ENCODE results near the gene LRP8.

The LRP8 gene

DNA sequence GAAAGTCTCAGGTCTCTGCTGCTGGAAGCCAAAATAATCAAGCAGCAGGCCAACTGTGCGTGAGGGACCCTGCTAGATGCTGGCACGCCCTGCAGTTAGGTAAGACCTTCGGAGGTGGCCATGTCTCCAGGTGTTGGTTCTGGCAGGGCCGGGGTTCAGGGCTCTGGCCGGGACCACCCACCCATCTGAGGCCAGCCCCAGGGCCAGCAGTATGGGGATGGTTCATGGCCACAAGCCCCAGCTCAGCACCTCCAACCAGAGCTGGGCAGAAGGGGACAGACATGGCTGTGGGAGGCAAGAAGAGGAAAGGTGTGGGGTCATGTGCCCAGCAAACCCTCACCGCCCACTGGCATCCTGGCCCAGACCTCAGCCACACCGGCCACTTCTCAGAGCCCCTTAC, 23.3 kb downstream of the LRP8 start:
- TF ChIP-seq, protein P1, sequence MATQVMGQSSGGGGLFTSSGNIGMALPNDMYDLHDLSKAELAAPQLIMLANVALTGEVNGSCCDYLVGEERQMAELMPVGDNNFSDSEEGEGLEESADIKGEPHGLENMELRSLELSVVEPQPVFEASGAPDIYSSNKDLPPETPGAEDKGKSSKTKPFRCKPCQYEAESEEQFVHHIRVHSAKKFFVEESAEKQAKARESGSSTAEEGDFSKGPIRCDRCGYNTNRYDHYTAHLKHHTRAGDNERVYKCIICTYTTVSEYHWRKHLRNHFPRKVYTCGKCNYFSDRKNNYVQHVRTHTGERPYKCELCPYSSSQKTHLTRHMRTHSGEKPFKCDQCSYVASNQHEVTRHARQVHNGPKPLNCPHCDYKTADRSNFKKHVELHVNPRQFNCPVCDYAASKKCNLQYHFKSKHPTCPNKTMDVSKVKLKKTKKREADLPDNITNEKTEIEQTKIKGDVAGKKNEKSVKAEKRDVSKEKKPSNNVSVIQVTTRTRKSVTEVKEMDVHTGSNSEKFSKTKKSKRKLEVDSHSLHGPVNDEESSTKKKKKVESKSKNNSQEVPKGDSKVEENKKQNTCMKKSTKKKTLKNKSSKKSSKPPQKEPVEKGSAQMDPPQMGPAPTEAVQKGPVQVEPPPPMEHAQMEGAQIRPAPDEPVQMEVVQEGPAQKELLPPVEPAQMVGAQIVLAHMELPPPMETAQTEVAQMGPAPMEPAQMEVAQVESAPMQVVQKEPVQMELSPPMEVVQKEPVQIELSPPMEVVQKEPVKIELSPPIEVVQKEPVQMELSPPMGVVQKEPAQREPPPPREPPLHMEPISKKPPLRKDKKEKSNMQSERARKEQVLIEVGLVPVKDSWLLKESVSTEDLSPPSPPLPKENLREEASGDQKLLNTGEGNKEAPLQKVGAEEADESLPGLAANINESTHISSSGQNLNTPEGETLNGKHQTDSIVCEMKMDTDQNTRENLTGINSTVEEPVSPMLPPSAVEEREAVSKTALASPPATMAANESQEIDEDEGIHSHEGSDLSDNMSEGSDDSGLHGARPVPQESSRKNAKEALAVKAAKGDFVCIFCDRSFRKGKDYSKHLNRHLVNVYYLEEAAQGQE (IDR thresholded peaks at IDR 0.05; ENCODE audit: insufficient read depth in 1 of 2, low read depth in 2 of 2, low read length in 2 of 2): no peak
- TF ChIP-seq FOXP2 (optimal IDR thresholded peaks at IDR 0.05; ENCODE audit: borderline replicate concordance, extremely low read depth, extremely low read length, insufficient read depth) (no peak), TAF1 (IDR thresholded peaks at IDR 0.05; ENCODE audit: borderline replicate concordance, insufficient read depth, low read length) (no peak), POLR2AphosphoS5 (IDR thresholded peaks at IDR 0.05; ENCODE audit: low read depth, low read length) (no peak), SIN3A (IDR thresholded peaks at IDR 0.05; ENCODE audit: borderline replicate concordance, insufficient read depth, low read length) (no peak)

DNA sequence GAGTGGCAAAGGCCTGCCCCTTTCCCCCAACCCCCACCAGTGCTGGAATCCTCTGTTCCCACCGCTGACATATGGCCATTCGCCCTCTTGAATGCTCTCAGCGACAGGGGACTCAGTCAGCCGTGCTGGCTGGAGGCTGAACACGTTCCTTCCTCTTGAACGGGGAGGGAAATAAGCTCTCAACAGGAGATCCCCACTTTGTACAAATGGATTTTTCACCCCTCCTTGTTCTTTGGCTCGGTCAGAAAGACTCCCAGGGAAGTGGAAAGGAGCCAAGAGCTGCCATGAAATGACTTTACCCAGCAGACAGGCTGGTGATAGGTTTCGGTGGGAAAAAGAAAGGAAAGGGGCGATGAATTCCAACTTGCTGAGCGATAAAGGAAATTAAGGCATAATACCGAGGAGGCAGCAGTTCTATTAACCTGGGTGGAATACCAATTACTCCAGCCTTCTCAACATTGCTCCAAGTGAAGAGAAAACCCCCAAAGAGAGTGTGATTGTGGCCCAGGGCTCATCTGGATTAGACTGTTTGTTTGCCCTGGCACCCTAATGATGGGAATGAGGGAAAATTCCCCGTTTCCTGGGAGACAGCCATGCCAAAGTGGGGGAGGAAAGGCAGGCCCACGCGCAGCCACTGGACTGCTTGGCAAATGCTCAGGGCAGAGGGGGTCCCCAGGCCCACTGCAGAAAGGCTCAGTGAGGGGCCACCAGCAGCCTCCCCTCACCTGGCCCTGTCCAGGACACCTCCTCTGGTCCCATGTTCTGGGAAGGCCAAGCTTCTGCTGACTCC, 23.9 kb downstream of the LRP8 start:
- TF ChIP-seq, protein P1 (IDR thresholded peaks at IDR 0.05; ENCODE audit: insufficient read depth in 1 of 2, low read depth in 2 of 2, low read length in 2 of 2): no peak
- TF ChIP-seq POLR2AphosphoS5 (IDR thresholded peaks at IDR 0.05; ENCODE audit: low read depth, low read length) (no peak), FOXP2 (optimal IDR thresholded peaks at IDR 0.05; ENCODE audit: borderline replicate concordance, extremely low read depth, extremely low read length, insufficient read depth) (no peak), TAF1 (IDR thresholded peaks at IDR 0.05; ENCODE audit: borderline replicate concordance, insufficient read depth, low read length) (no peak), SIN3A (IDR thresholded peaks at IDR 0.05; ENCODE audit: borderline replicate concordance, insufficient read depth, low read length) (no peak)

- TF ChIP-seq TAF1 (IDR thresholded peaks at IDR 0.05; ENCODE audit: borderline replicate concordance, insufficient read depth, low read length): no peak
- TF ChIP-seq, protein P1 (IDR thresholded peaks at IDR 0.05; ENCODE audit: insufficient read depth in 1 of 2, low read depth in 2 of 2, low read length in 2 of 2): no peak
- no peak for TF ChIP-seq SIN3A (IDR thresholded peaks at IDR 0.05; ENCODE audit: borderline replicate concordance, insufficient read depth, low read length)
- no peak for TF ChIP-seq POLR2AphosphoS5 (IDR thresholded peaks at IDR 0.05; ENCODE audit: low read depth, low read length)
- TF ChIP-seq FOXP2 (optimal IDR thresholded peaks at IDR 0.05; ENCODE audit: borderline replicate concordance, extremely low read depth, extremely low read length, insufficient read depth): no peak
Measured at GRCh38 chr1:53303243-53303642, 24.6 kb downstream of the LRP8 start.

DNA sequence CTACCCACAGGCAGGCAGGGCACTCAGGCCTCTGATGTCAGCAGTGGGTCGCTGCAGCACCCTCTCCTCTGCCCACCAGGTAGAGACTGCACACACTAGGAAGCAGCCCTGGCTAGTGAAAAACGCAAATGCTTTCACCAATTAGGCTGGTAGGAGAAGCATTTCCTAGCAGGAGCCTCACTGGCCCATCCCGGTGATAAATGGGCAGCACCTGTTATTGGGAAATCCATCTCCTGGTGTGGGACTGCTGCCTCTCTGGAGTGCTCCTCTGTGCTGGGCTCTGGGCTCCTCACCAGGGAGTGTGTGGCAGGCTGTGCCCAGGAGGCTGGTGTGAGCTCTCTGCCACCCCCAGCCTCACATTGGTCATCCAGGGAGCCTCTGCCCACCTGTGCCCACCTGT, 28.6 kb downstream of the LRP8 start:
- TF ChIP-seq FOXP2 (optimal IDR thresholded peaks at IDR 0.05; ENCODE audit: borderline replicate concordance, extremely low read depth, extremely low read length, insufficient read depth) (no peak), TAF1 (IDR thresholded peaks at IDR 0.05; ENCODE audit: borderline replicate concordance, insufficient read depth, low read length) (no peak), POLR2AphosphoS5 (IDR thresholded peaks at IDR 0.05; ENCODE audit: low read depth, low read length) (no peak), SIN3A (IDR thresholded peaks at IDR 0.05; ENCODE audit: borderline replicate concordance, insufficient read depth, low read length) (no peak)
- TF ChIP-seq, protein P1 (IDR thresholded peaks at IDR 0.05; ENCODE audit: insufficient read depth in 1 of 2, low read depth in 2 of 2, low read length in 2 of 2): no peak
